ENCODE results near the gene PRDM16. TPM values are rescaled to one million over a fixed set of nuclear protein-coding genes. Genes with fewer than 3 reads are reported as not detected.

PRDM16 gene
- total and polyA plus RNA-seq, 2 of the 13 experiments (the other 11 are each of a cell fraction or from before 2014, with no cell fraction given) = 0.15 to 0.81 TPM

- no peak for TF ChIP-seq DPF2 (CRISPR knock-in tag; IDR thresholded peaks at IDR 0.05; ENCODE audit: borderline replicate concordance, low read depth)
- peak; percentile 54; the same call in 1 of the 2 replicates for TF ChIP-seq SOX5 (CRISPR knock-in tag; IDR thresholded peaks at IDR 0.05; ENCODE audit: borderline replicate concordance)
- TF ChIP-seq, protein P1, sequence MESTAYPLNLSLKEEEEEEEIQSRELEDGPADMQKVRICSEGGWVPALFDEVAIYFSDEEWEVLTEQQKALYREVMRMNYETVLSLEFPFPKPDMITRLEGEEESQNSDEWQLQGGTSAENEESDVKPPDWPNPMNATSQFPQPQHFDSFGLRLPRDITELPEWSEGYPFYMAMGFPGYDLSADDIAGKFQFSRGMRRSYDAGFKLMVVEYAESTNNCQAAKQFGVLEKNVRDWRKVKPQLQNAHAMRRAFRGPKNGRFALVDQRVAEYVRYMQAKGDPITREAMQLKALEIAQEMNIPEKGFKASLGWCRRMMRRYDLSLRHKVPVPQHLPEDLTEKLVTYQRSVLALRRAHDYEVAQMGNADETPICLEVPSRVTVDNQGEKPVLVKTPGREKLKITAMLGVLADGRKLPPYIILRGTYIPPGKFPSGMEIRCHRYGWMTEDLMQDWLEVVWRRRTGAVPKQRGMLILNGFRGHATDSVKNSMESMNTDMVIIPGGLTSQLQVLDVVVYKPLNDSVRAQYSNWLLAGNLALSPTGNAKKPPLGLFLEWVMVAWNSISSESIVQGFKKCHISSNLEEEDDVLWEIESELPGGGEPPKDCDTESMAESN (CRISPR knock-in tag; conservative IDR thresholded peaks at IDR 0.05) = peak; percentile 59; the same call in 1 of the 2 replicates
- TF ChIP-seq RBFOX2 (IDR thresholded peaks at IDR 0.05; ENCODE audit: low read depth, low read length) = peak; percentile 73
- no peak for TF ChIP-seq PLSCR1 (CRISPR knock-in tag; IDR thresholded peaks at IDR 0.05; ENCODE audit: borderline replicate concordance)
- no peak for TF ChIP-seq CBX2 (IDR thresholded peaks at IDR 0.05; ENCODE audit: low read depth, low read length)
- no peak for TF ChIP-seq CBX2 (CRISPR knock-in tag; IDR thresholded peaks at IDR 0.05; ENCODE audit: low read depth)
- no peak for TF ChIP-seq LCORL (IDR thresholded peaks at IDR 0.05)
- peak; percentile 52; the same call in 1 of the 2 replicates for TF ChIP-seq LCORL (CRISPR knock-in tag; IDR thresholded peaks at IDR 0.05)
- TF ChIP-seq GFI1 (CRISPR knock-in tag; IDR thresholded peaks at IDR 0.05; ENCODE audit: borderline replicate concordance) = no peak
- TF ChIP-seq, protein P2, sequence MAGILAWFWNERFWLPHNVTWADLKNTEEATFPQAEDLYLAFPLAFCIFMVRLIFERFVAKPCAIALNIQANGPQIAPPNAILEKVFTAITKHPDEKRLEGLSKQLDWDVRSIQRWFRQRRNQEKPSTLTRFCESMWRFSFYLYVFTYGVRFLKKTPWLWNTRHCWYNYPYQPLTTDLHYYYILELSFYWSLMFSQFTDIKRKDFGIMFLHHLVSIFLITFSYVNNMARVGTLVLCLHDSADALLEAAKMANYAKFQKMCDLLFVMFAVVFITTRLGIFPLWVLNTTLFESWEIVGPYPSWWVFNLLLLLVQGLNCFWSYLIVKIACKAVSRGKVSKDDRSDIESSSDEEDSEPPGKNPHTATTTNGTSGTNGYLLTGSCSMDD (CRISPR knock-in tag; IDR thresholded peaks at IDR 0.05) = no peak
- TF ChIP-seq ZFP90 (CRISPR knock-in tag; IDR thresholded peaks at IDR 0.05; ENCODE audit: borderline replicate concordance) = no peak; the same call in 1 of the 2 replicates
- no peak for TF ChIP-seq RAD51 (IDR thresholded peaks at IDR 0.05; ENCODE audit: borderline replicate concordance)
- TF ChIP-seq TBP (CRISPR knock-in tag; IDR thresholded peaks at IDR 0.05) = no peak
- TF ChIP-seq RXRB (CRISPR knock-in tag; IDR thresholded peaks at IDR 0.05; ENCODE audit: borderline replicate concordance) = peak; percentile 69
- TF ChIP-seq ZNF251 (CRISPR knock-in tag; IDR thresholded peaks at IDR 0.05) = no peak
- no peak for TF ChIP-seq REL (CRISPR knock-in tag; conservative IDR thresholded peaks at IDR 0.05)
- TF ChIP-seq ATF7 (IDR thresholded peaks at IDR 0.05) = no peak
- no peak; the same call in 1 of the 2 replicates for TF ChIP-seq ATF7 (CRISPR knock-in tag; IDR thresholded peaks at IDR 0.05)
- TF ChIP-seq ZBTB4 (CRISPR knock-in tag; IDR thresholded peaks at IDR 0.05; ENCODE audit: borderline replicate concordance) = peak; percentile 77; the same call in 1 of the 2 replicates
- TF ChIP-seq ZNF350 (CRISPR knock-in tag; IDR thresholded peaks at IDR 0.05; ENCODE audit: borderline replicate concordance, low read depth) = no peak
- TF ChIP-seq ZNF121 (CRISPR knock-in tag; IDR thresholded peaks at IDR 0.05) = peak; percentile 39; the same call in 1 of the 2 replicates
- no peak for TF ChIP-seq RNF2 (conservative IDR thresholded peaks at IDR 0.05; ENCODE audit: low read depth)
- no peak for TF ChIP-seq ZNF605 (CRISPR knock-in tag; IDR thresholded peaks at IDR 0.05)
Measured at GRCh38 chr1:3326516-3327388, 257.7 kb downstream of the PRDM16 start (continued).
